K562 (cell line): ENCODE measurements around the gene NOTCH1. TPM values are rescaled to one million over a fixed set of nuclear protein-coding genes. Genes with fewer than 3 reads are reported as not detected.
A peak's percentile ranks its signal among the peaks of the same experiment; 100 is the strongest.

Experiments used
- BCLAF1 ChIP-seq, 2 experiments: fragments of 450-650 bp in 1 of 2; IDR thresholded peaks; 2 replicates each; pipeline ENCODE4 v1.6.1; 2011 to 2017; ENCODE audit warnings: low read depth in 2 of 2, antibody characterized with exemption in 1 of 2, borderline replicate concordance in 1 of 2, low read length in 1 of 2, mild to moderate bottlenecking in 1 of 2, mixed read lengths in 1 of 2; ENCODE audit not compliant: control insufficient read depth in 1 of 2
- BRD9 ChIP-seq: fragments of 450-650 bp; IDR thresholded peaks from 2 replicates; pipeline ENCODE4 v1.6.1; 2018; ENCODE audit warnings: low read depth; ENCODE audit not compliant: partially characterized antibody
- DPF2 ChIP-seq: fragments of 450-650 bp; IDR thresholded peaks from 2 replicates; pipeline ENCODE4 v1.6.1; 2016
- ESRRA ChIP-seq: fragments of 450-650 bp; IDR thresholded peaks from 2 replicates; pipeline ENCODE4 v1.6.1; 2014; ENCODE audit warnings: low read depth, mild to moderate bottlenecking, moderate library complexity, borderline replicate concordance
- ILK ChIP-seq: fragments of 450-650 bp; IDR thresholded peaks from 2 replicates; pipeline ENCODE4 v1.6.1; 2016; ENCODE audit warnings: missing genetic modification characterization, low read depth, mild to moderate bottlenecking, missing compliant biosample characterization, moderate library complexity, borderline replicate concordance
- MCM2 ChIP-seq: fragments of 450-650 bp; IDR thresholded peaks from 2 replicates; pipeline ENCODE4 v1.6.1; 2017; ENCODE audit warnings: low read depth, mild to moderate bottlenecking
- MCM5 ChIP-seq: fragments of 450-650 bp; IDR thresholded peaks from 2 replicates; pipeline ENCODE4 v1.6.1; 2016; ENCODE audit warnings: low read depth
- MTA2 ChIP-seq: fragments of 450-650 bp; IDR thresholded peaks from 2 replicates; pipeline ENCODE4 v1.6.1; 2016; ENCODE audit warnings: low read depth
- NFYB ChIP-seq: IDR thresholded peaks from 2 replicates; pipeline ENCODE4 v1.6.1; 2011; ENCODE audit warnings: mild to moderate bottlenecking, moderate library complexity; ENCODE audit not compliant: insufficient read length; ENCODE audit errors: extremely low read depth
- NR4A1 ChIP-seq, 2 experiments: fragments of 250-450 bp in 1 of 2; fragments of 450-650 bp in 1 of 2; sonication (Bioruptor Pico) in 1 of 2; IDR thresholded peaks; 2 replicates each; pipeline versions ENCODE4 v1.4.0 to v1.6.1; 2016 to 2020; ENCODE audit warnings: mild to moderate bottlenecking in 2 of 2, missing compliant biosample characterization in 1 of 2, missing genetic modification characterization in 1 of 2, moderate library complexity in 1 of 2
- PCBP2 ChIP-seq: fragments of 200-400 bp; formaldehyde crosslinking; IDR thresholded peaks from 2 replicates; pipeline ENCODE4 v1.6.1; 2018; ENCODE audit warnings: low read length, low read depth, mild to moderate bottlenecking, moderate library complexity; ENCODE audit not compliant: poor library complexity, severe bottlenecking
- RHOXF2B ChIP-seq: fragments of 250-450 bp; sonication (Bioruptor Pico); conservative IDR thresholded peaks from 2 replicates; pipeline ENCODE4 v1.5.1; 2021
- SAFB ChIP-seq: fragments of 200-400 bp; formaldehyde crosslinking; IDR thresholded peaks from 2 replicates; pipeline ENCODE4 v1.6.1; 2017; ENCODE audit warnings: low read depth, low read length, borderline replicate concordance
- SIN3A ChIP-seq, 2 experiments: fragments of 150-350 bp in 1 of 2; IDR thresholded peaks; 2 replicates each; pipeline ENCODE4 v1.6.1; 2011 to 2016; ENCODE audit warnings: borderline replicate concordance in 2 of 2, low read depth in 2 of 2, low read length in 2 of 2, mild to moderate bottlenecking in 2 of 2, moderate library complexity in 2 of 2; ENCODE audit not compliant: control insufficient read depth in 1 of 2
- SREBF2 ChIP-seq: sonication (generic); formaldehyde crosslinking; IDR thresholded peaks from 2 replicates; pipeline ENCODE4 v1.4.0; 2020; ENCODE audit warnings: mild to moderate bottlenecking, missing genetic modification reagents
- TBL1XR1 ChIP-seq, 2 experiments: IDR thresholded peaks; 2 replicates each; pipeline ENCODE4 v1.6.1; 2012; ENCODE audit warnings: improper control_type of control experiment in 2 of 2, low read length in 2 of 2, mild to moderate bottlenecking in 1 of 2
- WHSC1 ChIP-seq: IDR thresholded peaks from one replicate; pipeline ENCODE4 v1.6.1; 2012; ENCODE audit warnings: low read length, control low read depth, inconsistent platforms
- ZBTB2 ChIP-seq: fragments of 450-650 bp; IDR thresholded peaks from 2 replicates; pipeline ENCODE4 v1.6.1; 2016; ENCODE audit warnings: antibody characterized with exemption
- ZNF445 ChIP-seq: fragments of 250-450 bp; sonication (Bioruptor Pico); IDR thresholded peaks from 2 replicates; pipeline ENCODE4 v1.4.0; 2020; ENCODE audit warnings: low read depth, mild to moderate bottlenecking, moderate library complexity
- ZNF766 ChIP-seq: fragments of 200-800 bp; sonication (Bioruptor generic); conservative IDR thresholded peaks from 2 replicates; pipeline ENCODE4 v1.6.1; 2016; ENCODE audit warnings: missing genetic modification characterization, missing compliant biosample characterization
- polyA plus RNA-seq, 8 experiments: library from polyadenylated mRNA; depleted of rRNA in 4 of 8; stranded (reverse) in 5 of 8; unstranded in 3 of 8; fragments of >200 nt; fragmentation: Nextera tagmentation in 2 of 8; fragmentation: Illumina TruSeq in 1 of 8; extraction: Ambion mirVana in 2 of 8; extraction: Trizol in 1 of 8; gene quantifications; 2 replicates each; pipeline versions ENCODE4 v1.2.1 to v1.2.3, GENCODE V29; 2011 to 2014; ENCODE audit warnings: inconsistent platforms in 1 of 8, missing spikeins in 1 of 8
- total RNA-seq, 7 experiments: library from RNA; depleted of rRNA in 6 of 7; stranded (reverse); fragments of >200 nt in 6 of 7; fragmentation: Illumina TruSeq in 2 of 7; extraction: Trizol in 2 of 7; gene quantifications; 2 replicates each; pipeline versions ENCODE4 v1.2.1 to v1.2.3, GENCODE V29; 2011 to 2021; ENCODE audit warnings: low replicate concordance in 1 of 7

NOTCH1 gene
- total and polyA plus RNA-seq, 9 of the 15 experiments (the other 6 are each of a cell fraction or from before 2014, with no cell fraction given), result 0.03 to 31.4 (median 2.3) TPM

- TF ChIP-seq ESRRA (no peak), NFYB (no peak), ILK (tag) (no peak), MTA2 (0 out of 2 replicates have a peak, but pooled peaks have one; percentile 19), DPF2 (no peak; the same call in 1 of the 2 replicates), ZBTB2 (no peak), SREBF2 (no peak), MCM2 (no peak), ZNF445 (CRISPR knock-in tag) (no peak), BCLAF1 (IDR thresholded peaks at IDR 0.05; ENCODE audit: borderline replicate concordance in 1 of 2, control insufficient read depth in 1 of 2, low read depth in 2 of 2, low read length in 1 of 2) (no peak), MCM5 (no peak), SIN3A (IDR thresholded peaks at IDR 0.05; ENCODE audit: borderline replicate concordance in 2 of 2, control insufficient read depth in 1 of 2, low read depth in 2 of 2, low read length in 2 of 2) (no peak), SAFB (no peak), WHSC1 (no peak), PCBP2 (no peak), ZNF766 (CRISPR knock-in tag) (no peak), BRD9 (no peak), NR4A1 (CRISPR knock-in tag; IDR thresholded peaks at IDR 0.05) (no peak), NR4A1 (tag; IDR thresholded peaks at IDR 0.05) (no peak), RHOXF2B (CRISPR knock-in tag) (no peak), TBL1XR1 (IDR thresholded peaks at IDR 0.05; ENCODE audit: low read length in 2 of 2) (peak in 1 of 2 experiments; percentile 37; a peak in 1 of 4 replicates)
Measured at GRCh38 chr9:136587145-136587943, 41.5 kb upstream of the NOTCH1 start (continued).
